Neural cell (in vitro differentiated cells): ENCODE data around the gene GTF2F1.

Source experiments
- POLR2AphosphoS5 ChIP-seq: IDR thresholded peaks from 2 replicates; pipeline ENCODE4 v1.6.1; 2012
- TAF1 ChIP-seq: IDR thresholded peaks from 2 replicates; pipeline ENCODE4 v1.6.1; 2012; ENCODE audit warnings: low read depth
- TF ChIP-seq, protein P1 (sequence below): fragments of 450-650 bp; IDR thresholded peaks from 2 replicates; pipeline ENCODE4 v1.5.1; 2014; ENCODE audit warnings: antibody characterized with exemption, mild to moderate bottlenecking, moderate library complexity; ENCODE audit not compliant: poor library complexity, severe bottlenecking

DNA sequence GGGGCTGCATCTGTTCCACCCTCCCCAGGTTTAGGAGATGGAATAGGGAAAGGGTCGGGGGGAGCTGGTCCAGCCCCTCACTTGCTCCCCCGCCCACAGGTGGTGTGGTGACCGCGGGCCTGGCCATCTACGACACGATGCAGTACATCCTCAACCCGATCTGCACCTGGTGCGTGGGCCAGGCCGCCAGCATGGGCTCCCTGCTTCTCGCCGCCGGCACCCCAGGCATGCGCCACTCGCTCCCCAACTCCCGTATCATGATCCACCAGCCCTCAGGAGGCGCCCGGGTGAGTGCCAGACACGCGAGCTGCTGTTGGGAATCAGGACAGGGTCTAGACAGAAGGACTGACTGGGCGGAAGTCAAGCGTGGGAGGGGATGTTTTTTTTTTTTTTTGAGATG, 28.6 kb downstream of the GTF2F1 start:
- TF ChIP-seq, protein P1, sequence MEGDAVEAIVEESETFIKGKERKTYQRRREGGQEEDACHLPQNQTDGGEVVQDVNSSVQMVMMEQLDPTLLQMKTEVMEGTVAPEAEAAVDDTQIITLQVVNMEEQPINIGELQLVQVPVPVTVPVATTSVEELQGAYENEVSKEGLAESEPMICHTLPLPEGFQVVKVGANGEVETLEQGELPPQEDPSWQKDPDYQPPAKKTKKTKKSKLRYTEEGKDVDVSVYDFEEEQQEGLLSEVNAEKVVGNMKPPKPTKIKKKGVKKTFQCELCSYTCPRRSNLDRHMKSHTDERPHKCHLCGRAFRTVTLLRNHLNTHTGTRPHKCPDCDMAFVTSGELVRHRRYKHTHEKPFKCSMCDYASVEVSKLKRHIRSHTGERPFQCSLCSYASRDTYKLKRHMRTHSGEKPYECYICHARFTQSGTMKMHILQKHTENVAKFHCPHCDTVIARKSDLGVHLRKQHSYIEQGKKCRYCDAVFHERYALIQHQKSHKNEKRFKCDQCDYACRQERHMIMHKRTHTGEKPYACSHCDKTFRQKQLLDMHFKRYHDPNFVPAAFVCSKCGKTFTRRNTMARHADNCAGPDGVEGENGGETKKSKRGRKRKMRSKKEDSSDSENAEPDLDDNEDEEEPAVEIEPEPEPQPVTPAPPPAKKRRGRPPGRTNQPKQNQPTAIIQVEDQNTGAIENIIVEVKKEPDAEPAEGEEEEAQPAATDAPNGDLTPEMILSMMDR = no peak
- TF ChIP-seq POLR2AphosphoS5 = no peak
- no peak for TF ChIP-seq TAF1
